ENCODE results near the gene SATB1.

The SATB1 gene

GRCh38 chr3:18424213-18424728 lies 868 bp downstream of the SATB1 start:
- H3K36me3 Mint-ChIP-seq (ENCODE audit: low read depth): peaks cover 37% of the 10 kb centered on the region
- peak overlapping the region; percentile 97 for H3K4me3 Mint-ChIP-seq
- intact Hi-C loops (cut with micrococcal nuclease): loop anchor here (2.0 to 10.0 kb wide), 4 partner anchors 21 to 679 kb away; partner anchors contain the start of gene TBC1D5
- H3K4me1 Mint-ChIP-seq (ENCODE audit: low read depth): peaks cover 25% of the 10 kb centered on the region
- peak overlapping the region; percentile 91 for H3K27ac Mint-ChIP-seq
- H3K27me3 Mint-ChIP-seq: peaks cover 4% of the 10 kb centered on the region
- H3K9me3 Mint-ChIP-seq: no peaks in the 10 kb centered on the region

- Mint-ChIP-seq H3K27me3 (peaks cover 4% of the 10 kb centered on the region), H3K4me1 (ENCODE audit: low read depth) (peaks cover 20% of the 10 kb centered on the region), H3K27ac (peak overlapping the region; percentile 91), H3K9me3 (no peaks in the 10 kb centered on the region), H3K36me3 (ENCODE audit: low read depth) (peaks cover 37% of the 10 kb centered on the region), H3K4me3 (peak overlapping the region; percentile 97)
- intact Hi-C loops (cut with micrococcal nuclease): loop anchor here (2.0 to 10.0 kb wide), 4 partner anchors 21 to 679 kb away; partner anchors contain the start of gene TBC1D5
Observed at GRCh38 chr3:18423401-18424212, 1.5 kb downstream of the SATB1 start.

- Mint-ChIP-seq H3K27me3 (peaks cover 4% of the 10 kb centered on the region), H3K4me3 (peak overlapping the region; percentile 97), H3K27ac (peak overlapping the region; percentile 91), H3K9me3 (no peaks in the 10 kb centered on the region), H3K36me3 (ENCODE audit: low read depth) (peaks cover 37% of the 10 kb centered on the region), H3K4me1 (ENCODE audit: low read depth) (peaks cover 20% of the 10 kb centered on the region)
- intact Hi-C loops (cut with micrococcal nuclease): loop anchor here (5.0 to 10.0 kb wide), 3 partner anchors 132 to 678 kb away; partner anchors contain the start of gene TBC1D5
Observed at GRCh38 chr3:18422972-18423371, 2.2 kb downstream of the SATB1 start.

- Mint-ChIP-seq H3K4me3 (no peak overlapping the region), H3K9me3 (no peaks in the 10 kb centered on the region)
- intact Hi-C loops (cut with micrococcal nuclease): loop anchor here (5.0 to 10.0 kb wide), 3 partner anchors 134 to 676 kb away; partner anchors contain the start of gene TBC1D5
Observed at GRCh38 chr3:18420555-18420954, 4.6 kb downstream of the SATB1 start.

DNA sequence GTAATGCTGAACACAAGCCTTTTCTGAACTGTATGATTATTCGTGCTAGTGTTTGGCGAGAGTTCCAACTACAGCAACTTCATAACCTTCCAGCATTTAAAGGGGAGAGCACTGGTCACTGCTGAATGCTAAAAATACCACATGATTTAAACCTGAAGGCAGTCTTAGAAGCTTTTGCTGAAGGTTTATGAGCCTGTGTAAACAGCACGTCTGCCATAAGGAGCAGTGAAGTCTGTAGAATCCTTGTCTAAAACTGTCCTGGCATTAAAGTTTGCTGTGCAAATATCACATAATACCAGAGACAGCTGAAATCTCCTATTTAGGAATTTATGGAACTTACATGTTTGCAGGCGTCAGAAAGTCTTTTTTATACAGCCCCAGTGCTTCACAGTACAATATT lies 5.9 kb downstream of the SATB1 start:
- no peaks in the 10 kb centered on the region for H3K27me3 Mint-ChIP-seq
- intact Hi-C loops (cut with micrococcal nuclease): no loop called here
- H3K4me1 Mint-ChIP-seq (ENCODE audit: low read depth): peaks cover 14% of the 10 kb centered on the region
- H3K27ac Mint-ChIP-seq: no peak overlapping the region
- H3K9me3 Mint-ChIP-seq: no peaks in the 10 kb centered on the region
- H3K36me3 Mint-ChIP-seq (ENCODE audit: low read depth): peaks cover 47% of the 10 kb centered on the region
- no peak overlapping the region for H3K4me3 Mint-ChIP-seq

More at GRCh38 chr3:18420555-18420954, 4.6 kb downstream of the SATB1 start:
- Mint-ChIP-seq H3K27ac (no peak overlapping the region), H3K4me1 (ENCODE audit: low read depth) (peaks cover 14% of the 10 kb centered on the region), H3K36me3 (ENCODE audit: low read depth) (peaks cover 49% of the 10 kb centered on the region), H3K27me3 (no peaks in the 10 kb centered on the region)

GRCh38 chr3:18417904-18418572 lies 7.1 kb downstream of the SATB1 start:
- peaks cover 40% of the 10 kb centered on the region for H3K36me3 Mint-ChIP-seq (ENCODE audit: low read depth)
- peaks cover 3% of the 10 kb centered on the region for H3K4me1 Mint-ChIP-seq (ENCODE audit: low read depth)

GRCh38 chr3:18416332-18416731 lies 8.8 kb downstream of the SATB1 start:
- Mint-ChIP-seq H3K36me3 (ENCODE audit: low read depth) (peaks cover 44% of the 10 kb centered on the region), H3K4me1 (ENCODE audit: low read depth) (no peaks in the 10 kb centered on the region), H3K27me3 (no peaks in the 10 kb centered on the region), H3K9me3 (no peaks in the 10 kb centered on the region), H3K27ac (no peak overlapping the region), H3K4me3 (no peak overlapping the region)
- intact Hi-C loops (cut with micrococcal nuclease): no loop called here

More at GRCh38 chr3:18417904-18418572, 7.1 kb downstream of the SATB1 start:
- Mint-ChIP-seq H3K4me3 (no peak overlapping the region), H3K27ac (no peak overlapping the region), H3K9me3 (no peaks in the 10 kb centered on the region), H3K27me3 (no peaks in the 10 kb centered on the region)
- intact Hi-C loops (cut with micrococcal nuclease): no loop called here

- Mint-ChIP-seq H3K36me3 (ENCODE audit: low read depth) (peaks cover 45% of the 10 kb centered on the region), H3K9me3 (no peaks in the 10 kb centered on the region), H3K27me3 (no peaks in the 10 kb centered on the region), H3K27ac (no peak overlapping the region), H3K4me3 (no peak overlapping the region), H3K4me1 (ENCODE audit: low read depth) (no peaks in the 10 kb centered on the region)
- intact Hi-C loops (cut with micrococcal nuclease): no loop called here
Observed at GRCh38 chr3:18415839-18416238, 9.3 kb downstream of the SATB1 start.

- Mint-ChIP-seq H3K27me3 (no peaks in the 10 kb centered on the region), H3K4me3 (no peak overlapping the region), H3K36me3 (ENCODE audit: low read depth) (peaks cover 41% of the 10 kb centered on the region), H3K9me3 (no peaks in the 10 kb centered on the region), H3K27ac (no peak overlapping the region), H3K4me1 (ENCODE audit: low read depth) (peaks cover 3% of the 10 kb centered on the region)
- intact Hi-C loops (cut with micrococcal nuclease): no loop called here
Observed at GRCh38 chr3:18415167-18415566, 10.0 kb downstream of the SATB1 start.

DNA sequence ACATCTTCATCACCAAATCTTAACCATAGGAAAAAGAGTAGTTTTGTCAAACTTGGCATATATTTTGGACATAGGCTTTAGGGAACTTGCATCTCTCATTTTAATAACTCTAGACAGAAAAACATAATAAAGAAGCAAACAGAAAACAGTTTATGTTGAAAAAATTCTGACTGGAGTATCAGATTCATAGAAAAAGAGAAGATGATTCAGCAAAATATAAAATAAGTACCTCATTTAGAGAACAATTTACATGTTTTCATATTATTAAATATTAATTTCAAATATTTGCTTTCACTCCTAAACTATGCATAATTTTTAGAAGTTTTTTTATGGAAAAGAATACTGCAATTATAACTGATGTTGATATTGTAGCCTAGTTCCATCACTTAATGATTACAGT lies 12.5 kb downstream of the SATB1 start:
- intact Hi-C loops (cut with micrococcal nuclease): no loop called here
- Mint-ChIP-seq H3K27ac (no peak overlapping the region), H3K4me3 (no peak overlapping the region), H3K4me1 (ENCODE audit: low read depth) (peaks cover 7% of the 10 kb centered on the region), H3K36me3 (ENCODE audit: low read depth) (peaks cover 40% of the 10 kb centered on the region), H3K27me3 (no peaks in the 10 kb centered on the region), H3K9me3 (no peaks in the 10 kb centered on the region)

DNA sequence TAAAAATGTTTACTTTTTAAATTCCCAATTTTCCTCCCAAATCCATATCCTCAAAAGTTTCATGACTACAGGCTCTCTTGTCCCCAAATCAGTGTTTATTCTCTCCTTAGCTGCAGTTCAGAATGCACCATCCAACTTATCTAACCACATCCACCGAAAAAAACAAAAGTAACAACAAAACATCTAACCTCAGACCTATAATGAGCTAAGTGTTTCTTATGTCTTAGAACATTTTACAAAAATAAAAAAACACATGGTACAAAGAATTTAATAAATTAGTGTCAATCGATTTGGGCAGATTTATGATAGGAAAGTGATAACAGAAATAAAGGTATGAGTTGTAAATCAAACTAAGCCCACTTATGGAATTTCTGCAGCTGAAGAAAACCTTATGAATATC lies 13.6 kb downstream of the SATB1 start:
- intact Hi-C loops (cut with micrococcal nuclease): no loop called here
- Mint-ChIP-seq H3K4me3 (no peak overlapping the region), H3K9me3 (no peaks in the 10 kb centered on the region), H3K27me3 (no peaks in the 10 kb centered on the region), H3K27ac (no peak overlapping the region), H3K4me1 (ENCODE audit: low read depth) (peaks cover 7% of the 10 kb centered on the region), H3K36me3 (ENCODE audit: low read depth) (peaks cover 36% of the 10 kb centered on the region)

DNA sequence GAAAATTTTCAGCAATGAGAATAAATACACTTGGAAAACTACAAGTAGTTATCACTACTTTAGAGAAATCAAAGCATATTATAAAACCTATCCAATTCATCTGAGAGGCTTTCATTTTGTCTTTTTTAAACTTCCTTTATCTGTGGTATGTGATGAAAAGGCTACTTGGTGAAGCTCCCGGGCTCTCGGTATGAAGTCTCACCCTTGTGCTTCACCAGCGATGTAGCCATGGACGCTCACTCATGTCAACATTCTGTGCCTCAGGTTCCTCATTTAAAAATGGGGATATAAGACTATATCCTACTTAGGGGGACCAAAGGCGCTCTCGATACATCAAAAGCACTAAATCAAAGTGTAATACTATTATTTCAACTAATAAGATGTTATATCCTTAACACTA lies 14.9 kb downstream of the SATB1 start:
- H3K27ac Mint-ChIP-seq: no peak overlapping the region
- H3K4me1 Mint-ChIP-seq (ENCODE audit: low read depth): peaks cover 7% of the 10 kb centered on the region
- no peaks in the 10 kb centered on the region for H3K9me3 Mint-ChIP-seq
- H3K36me3 Mint-ChIP-seq (ENCODE audit: low read depth): peaks cover 24% of the 10 kb centered on the region
- no peaks in the 10 kb centered on the region for H3K27me3 Mint-ChIP-seq
- intact Hi-C loops (cut with micrococcal nuclease): no loop called here
- no peak overlapping the region for H3K4me3 Mint-ChIP-seq

DNA sequence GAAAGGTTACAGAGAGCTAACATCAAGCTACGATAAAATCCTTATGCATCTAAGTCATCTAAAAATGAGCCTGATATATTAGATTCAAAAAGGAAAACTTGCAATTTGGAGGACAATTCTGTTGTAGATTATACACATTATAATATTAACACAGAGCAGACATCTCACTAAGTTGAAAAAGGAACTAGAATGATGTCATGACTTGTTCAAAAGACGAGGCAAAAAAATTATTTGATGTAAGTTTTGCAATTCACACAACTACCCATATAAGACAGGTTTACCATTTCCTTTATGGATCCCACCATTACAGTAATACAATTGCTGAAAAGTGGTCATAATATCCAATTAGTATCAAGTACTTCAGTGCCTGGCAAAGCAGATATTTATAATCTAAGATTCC lies 15.9 kb downstream of the SATB1 start:
- Mint-ChIP-seq H3K4me1 (ENCODE audit: low read depth) (peaks cover 7% of the 10 kb centered on the region), H3K4me3 (no peak overlapping the region)

DNA sequence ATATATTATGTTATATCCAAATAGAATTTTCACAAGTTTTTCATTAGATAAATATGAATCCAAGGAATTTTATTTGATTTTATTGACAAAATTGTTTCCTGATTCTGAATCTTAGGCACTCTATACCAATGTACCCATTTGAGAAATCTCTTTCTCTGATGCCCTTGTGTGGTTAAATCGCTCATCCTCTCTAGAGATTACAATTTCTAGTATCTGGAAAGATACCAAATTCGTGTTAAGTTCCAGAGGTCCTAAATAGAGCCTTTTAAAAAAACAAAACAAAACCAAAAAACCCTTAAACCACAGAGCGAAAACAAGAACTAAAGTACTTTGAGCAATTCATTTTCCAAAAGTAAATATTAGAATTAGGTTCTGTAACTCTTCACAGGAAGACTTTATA lies 20.0 kb downstream of the SATB1 start:
- Mint-ChIP-seq H3K9me3 (no peaks in the 10 kb centered on the region), H3K4me3 (no peak overlapping the region), H3K27ac (no peak overlapping the region), H3K36me3 (ENCODE audit: low read depth) (peaks cover 11% of the 10 kb centered on the region), H3K4me1 (ENCODE audit: low read depth) (peaks cover 26% of the 10 kb centered on the region), H3K27me3 (no peaks in the 10 kb centered on the region)
- intact Hi-C loops (cut with micrococcal nuclease): no loop called here

More for the DNA sequence above, 15.9 kb downstream of the SATB1 start:
- no peaks in the 10 kb centered on the region for H3K27me3 Mint-ChIP-seq
- no peaks in the 10 kb centered on the region for H3K9me3 Mint-ChIP-seq
- H3K27ac Mint-ChIP-seq: no peak overlapping the region
- intact Hi-C loops (cut with micrococcal nuclease): no loop called here
- H3K36me3 Mint-ChIP-seq (ENCODE audit: low read depth): peaks cover 15% of the 10 kb centered on the region

Data from dendritic cell treated with granulocyte-macrophage colony-stimulating factor and Interleukin-4, amounts not matched to agents 40 ng/mL and 50 ng/mL, for 4 days (primary cell).